NT2/D1 (cell line): Measurements from ENCODE around the gene OPN4.

Source experiments
- SUZ12 ChIP-seq: IDR thresholded peaks from 2 replicates; pipeline ENCODE4 v1.6.1; 2011; ENCODE audit not compliant: insufficient read length, insufficient read depth; ENCODE audit errors: extremely low read depth
- YY1 ChIP-seq: IDR thresholded peaks from 2 replicates; pipeline ENCODE4 v1.6.1; 2011; ENCODE audit not compliant: insufficient read length, insufficient read depth
- ZNF274 ChIP-seq: IDR thresholded peaks from 2 replicates; pipeline ENCODE4 v1.6.1; 2011; ENCODE audit warnings: mild to moderate bottlenecking, low read depth, low read length

- TF ChIP-seq SUZ12 (no peak), ZNF274 (no peak), YY1 (no peak)
These were observed 5.5 kb upstream of the OPN4 start for GRCh38 chr10:86648704-86649427.
